Choroid plexus epithelial cell (primary cell): ENCODE results near the gene KIAA0232.

Source experiments
- DNase-seq: peaks from one replicate; pipeline ENCODE4 v3.0.0-alpha.2; 2010; ENCODE audit warnings: low read depth
- H3K4me3 ChIP-seq: 2 replicates; pipeline ENCODE4 v1.5.1; 2011; ENCODE audit warnings: low read depth, mild to moderate bottlenecking, control low read depth, low read length, moderate library complexity
- CTCF ChIP-seq: conservative IDR thresholded peaks from 2 replicates; pipeline ENCODE4 v1.5.1; 2011; ENCODE audit warnings: low read depth, mild to moderate bottlenecking, control low read depth, inconsistent platforms, low read length, moderate library complexity

The KIAA0232 gene

GRCh38 chr4:6765703-6766102 lies 16.8 kb upstream of the KIAA0232 start:
- DNase-seq = no peak
- H3K4me3 ChIP-seq = no peak overlapping the region
- no peak for TF ChIP-seq CTCF

GRCh38 chr4:6767386-6767747 lies 15.2 kb upstream of the KIAA0232 start:
- H3K4me3 ChIP-seq = no peak overlapping the region
- no peak for DNase-seq
- TF ChIP-seq CTCF = no peak

GRCh38 chr4:6767748-6768538 lies 14.6 kb upstream of the KIAA0232 start:
- no peak for TF ChIP-seq CTCF
- no peak overlapping the region for H3K4me3 ChIP-seq
- DNase-seq = no peak

- DNase-seq = no peak
- TF ChIP-seq CTCF = no peak
- no peak overlapping the region for H3K4me3 ChIP-seq
These were observed 14.0 kb upstream of the KIAA0232 start for GRCh38 chr4:6768539-6768905.

- DNase-seq = no peak
- no peak overlapping the region for H3K4me3 ChIP-seq
- TF ChIP-seq CTCF = no peak
These were observed 13.1 kb upstream of the KIAA0232 start for GRCh38 chr4:6769233-6769988.

- DNase-seq = no peak
- no peak for TF ChIP-seq CTCF
- no peak overlapping the region for H3K4me3 ChIP-seq
These were observed 12.5 kb upstream of the KIAA0232 start for GRCh38 chr4:6769989-6770420.
